OCI-LY7 (cell line): ENCODE measurements around the gene COL11A2. TPM values are rescaled to one million over a fixed set of nuclear protein-coding genes. Genes with fewer than 3 reads are reported as not detected.

Experiments used
- BruUV-seq: library from RNA; stranded (reverse); fragments of 400-500 nt; replicated peaks from 2 replicates; lab custom pipeline; 2021; lab: Mats Ljungman, UMichigan
- CTCF ChIA-PET: fragments of 300-600 bp; sonication (Branson Sonifier 250); formaldehyde crosslinking; loops from one replicate; lab custom pipeline; 2022; ENCODE audit warnings: antibody characterized with exemption; ENCODE audit not compliant: unreplicated experiment; lab: Charles Lee
- POLR2A ChIA-PET: fragments of 300-600 bp; sonication (Branson Sonifier 250); formaldehyde crosslinking; loops from one replicate; lab custom pipeline; 2022; ENCODE audit warnings: antibody characterized with exemption; lab: Charles Lee
- DNase-seq: peaks from one replicate; pipeline ENCODE4 v3.0.0-alpha.2; 2015; ENCODE audit warnings: low spot score
- H2AFZ ChIP-seq: fragments of 200-600 bp; sonication (generic), shearing (Covaris generic); 2 replicates; pipeline ENCODE4 v1.6.1; 2014; ENCODE audit warnings: mild to moderate bottlenecking, antibody characterized with exemption, low read length, moderate library complexity
- H3K27ac ChIP-seq: fragments of 200-600 bp; sonication (generic); 2 replicates; pipeline ENCODE4 v1.5.1; 2014; ENCODE audit warnings: mixed run types, low read depth, mild to moderate bottlenecking, moderate library complexity, low read length, inconsistent platforms; ENCODE audit not compliant: poor library complexity, severe bottlenecking
- H3K36me3 ChIP-seq: fragments of 200-600 bp; sonication (generic); 2 replicates; pipeline ENCODE4 v1.6.1; 2014; ENCODE audit warnings: mild to moderate bottlenecking, antibody characterized with exemption, low read length, moderate library complexity, mixed read lengths; ENCODE audit not compliant: insufficient read depth
- H3K4me1 ChIP-seq: fragments of 200-600 bp; sonication (generic); 2 replicates; pipeline ENCODE4 v1.5.1; 2014; ENCODE audit warnings: mild to moderate bottlenecking, low read length; ENCODE audit not compliant: insufficient read depth, poor library complexity, severe bottlenecking
- H3K4me2 ChIP-seq: fragments of 200-600 bp; sonication (generic); 2 replicates; pipeline ENCODE4 v1.6.1; 2014; ENCODE audit warnings: mild to moderate bottlenecking, low read length
- H3K4me3 ChIP-seq: fragments of 200-600 bp; sonication (generic); 2 replicates; pipeline ENCODE4 v1.5.1; 2014; ENCODE audit warnings: mild to moderate bottlenecking, low read depth, low read length; ENCODE audit not compliant: poor library complexity, severe bottlenecking
- H3K79me2 ChIP-seq: fragments of 200-600 bp; sonication (generic); 2 replicates; pipeline ENCODE4 v1.6.1; 2016; ENCODE audit warnings: low read depth, mild to moderate bottlenecking, low read length, moderate library complexity, mixed read lengths; ENCODE audit not compliant: insufficient read depth
- H3K9me2 ChIP-seq: fragments of 200-600 bp; sonication (generic); 2 replicates; pipeline ENCODE4 v1.6.1; 2016; ENCODE audit warnings: mild to moderate bottlenecking, low read length, mixed read lengths; ENCODE audit not compliant: insufficient read depth
- H3K9me3 ChIP-seq: fragments of 200-600 bp; sonication (generic); 2 replicates; pipeline ENCODE4 v1.6.1; 2014; ENCODE audit warnings: mild to moderate bottlenecking, mixed run types, low read length, mixed read lengths
- H4K20me1 ChIP-seq: fragments of 200-600 bp; sonication (generic); 2 replicates; pipeline ENCODE4 v1.6.1; 2014; ENCODE audit warnings: mild to moderate bottlenecking, antibody characterized with exemption, low read length, moderate library complexity, mixed read lengths; ENCODE audit not compliant: insufficient read depth
- EZH2phosphoT487 ChIP-seq: fragments of 200-600 bp; sonication (generic); IDR thresholded peaks from 2 replicates; pipeline ENCODE4 v1.6.1; 2018; ENCODE audit warnings: low read depth, borderline replicate concordance, mild to moderate bottlenecking, mixed run types, antibody characterized with exemption, low read length, moderate library complexity, mixed read lengths
- intact Hi-C: fragments of 100-400 bp; cut with micrococcal nuclease; formaldehyde crosslinking; loops from one replicate; pipeline ENCODE4 v1.10.0; 2022; ENCODE audit not compliant: unreplicated experiment
- total RNA-seq, 2 experiments: library from RNA; depleted of rRNA in 1 of 2; stranded (reverse); fragments of >200 nt in 1 of 2; shearing (Covaris generic) in 1 of 2; gene quantifications; 2 replicates each; pipeline ENCODE4 v1.2.3, GENCODE V29; 2014 to 2022
- TF ChIP-seq, protein P1 (sequence below): fragments of 200-600 bp; sonication (generic); conservative IDR thresholded peaks from 2 replicates; pipeline ENCODE4 v1.5.1; 2014; ENCODE audit warnings: mild to moderate bottlenecking, antibody characterized with exemption, low read length, moderate library complexity, mixed read lengths

COL11A2 gene
- total RNA-seq, 2 experiments from 2014 or later: 4.5 to 5.2 TPM

DNA sequence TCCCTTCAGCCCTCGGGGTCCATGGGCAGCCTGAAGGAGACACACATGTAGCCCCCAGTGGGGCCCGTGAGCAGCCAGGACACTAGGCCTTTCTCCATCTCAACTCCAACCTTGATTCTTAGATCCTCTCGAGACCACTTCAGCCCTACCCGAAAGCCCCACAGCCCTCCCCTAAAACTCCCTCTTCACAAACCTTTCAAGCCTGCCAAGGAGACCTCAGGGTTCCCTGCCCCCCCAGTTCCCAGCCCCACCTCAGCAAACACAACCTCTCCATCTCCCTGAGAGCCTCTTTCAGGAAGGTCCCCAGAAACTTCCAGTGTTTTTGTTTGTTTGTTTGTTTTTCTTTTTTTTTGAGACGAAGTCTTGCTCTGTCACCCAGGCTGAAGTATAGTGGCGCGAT is 11.1 kb downstream of the COL11A2 start:
- peaks cover 14% of the 10 kb centered on the region for H3K4me1 ChIP-seq
- TF ChIP-seq, protein P1, sequence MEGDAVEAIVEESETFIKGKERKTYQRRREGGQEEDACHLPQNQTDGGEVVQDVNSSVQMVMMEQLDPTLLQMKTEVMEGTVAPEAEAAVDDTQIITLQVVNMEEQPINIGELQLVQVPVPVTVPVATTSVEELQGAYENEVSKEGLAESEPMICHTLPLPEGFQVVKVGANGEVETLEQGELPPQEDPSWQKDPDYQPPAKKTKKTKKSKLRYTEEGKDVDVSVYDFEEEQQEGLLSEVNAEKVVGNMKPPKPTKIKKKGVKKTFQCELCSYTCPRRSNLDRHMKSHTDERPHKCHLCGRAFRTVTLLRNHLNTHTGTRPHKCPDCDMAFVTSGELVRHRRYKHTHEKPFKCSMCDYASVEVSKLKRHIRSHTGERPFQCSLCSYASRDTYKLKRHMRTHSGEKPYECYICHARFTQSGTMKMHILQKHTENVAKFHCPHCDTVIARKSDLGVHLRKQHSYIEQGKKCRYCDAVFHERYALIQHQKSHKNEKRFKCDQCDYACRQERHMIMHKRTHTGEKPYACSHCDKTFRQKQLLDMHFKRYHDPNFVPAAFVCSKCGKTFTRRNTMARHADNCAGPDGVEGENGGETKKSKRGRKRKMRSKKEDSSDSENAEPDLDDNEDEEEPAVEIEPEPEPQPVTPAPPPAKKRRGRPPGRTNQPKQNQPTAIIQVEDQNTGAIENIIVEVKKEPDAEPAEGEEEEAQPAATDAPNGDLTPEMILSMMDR: no peak
- no peak for TF ChIP-seq EZH2phosphoT487
- H3K4me3 ChIP-seq: no peak overlapping the region
- ChIA-PET CTCF (no interaction called here), POLR2A (no interaction called here)
- no peaks in the 10 kb centered on the region for H4K20me1 ChIP-seq
- H3K9me2 ChIP-seq: no peaks in the 10 kb centered on the region
- H3K27ac ChIP-seq: no peak overlapping the region
- intact Hi-C loops: no loop called here
- no peak overlapping the region for H2AFZ ChIP-seq
- H3K4me2 ChIP-seq: no peak overlapping the region
- no peaks in the 10 kb centered on the region for H3K79me2 ChIP-seq
- peaks cover 19% of the 10 kb centered on the region; the same call in 1 of the 2 replicates for H3K9me3 ChIP-seq
- BruUV-seq: no TSS peak
- no peak for DNase-seq
- H3K36me3 ChIP-seq: peaks cover 6% of the 10 kb centered on the region

DNA sequence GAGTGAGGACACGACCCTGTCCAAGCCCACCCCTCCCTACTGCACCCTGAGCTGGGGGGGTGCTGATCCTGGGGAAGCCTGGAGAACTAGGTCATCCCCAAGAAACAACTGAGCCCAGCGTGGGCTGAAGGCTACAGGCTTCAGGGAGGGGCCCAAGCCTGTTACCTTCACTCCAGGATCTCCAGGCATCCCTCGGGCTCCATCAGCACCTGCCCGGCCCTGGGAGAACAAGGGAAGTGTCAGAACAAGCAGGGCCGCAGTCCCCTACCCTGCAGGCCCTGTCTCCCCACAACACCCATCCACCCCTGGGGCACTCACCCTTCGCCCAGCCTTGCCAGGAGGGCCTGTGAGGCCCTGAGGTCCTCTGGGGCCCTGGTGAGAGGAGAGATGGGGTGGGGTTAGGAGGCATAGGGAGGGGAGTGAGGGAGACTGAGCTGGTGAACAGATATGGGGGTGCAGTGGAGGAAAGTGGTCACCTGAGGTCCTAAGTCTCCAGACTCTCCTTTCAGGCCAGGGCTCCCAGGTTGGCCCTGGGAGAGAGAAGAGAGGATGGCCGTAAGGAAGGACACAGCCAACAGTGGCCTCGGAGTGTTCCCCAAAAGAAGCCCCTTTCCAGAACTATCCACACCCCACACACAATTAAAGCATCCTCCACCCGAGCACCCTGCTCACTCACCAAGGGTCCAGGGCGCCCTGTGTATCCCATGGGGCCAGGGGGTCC is 13.4 kb downstream of the COL11A2 start:
- H3K9me2 ChIP-seq: no peaks in the 10 kb centered on the region
- H3K9me3 ChIP-seq: peaks cover 13% of the 10 kb centered on the region; the same call in 1 of the 2 replicates
- no peak overlapping the region for H3K27ac ChIP-seq
- H3K36me3 ChIP-seq: peaks cover 6% of the 10 kb centered on the region
- no peak overlapping the region for H2AFZ ChIP-seq
- POLR2A ChIA-PET: no interaction called here
- no peaks in the 10 kb centered on the region for H4K20me1 ChIP-seq
- peaks cover 11% of the 10 kb centered on the region for H3K4me1 ChIP-seq
- no peak for DNase-seq
- intact Hi-C loops: no loop called here
- CTCF ChIA-PET: no interaction called here
- TF ChIP-seq, protein P1: no peak
- no peak for TF ChIP-seq EZH2phosphoT487
- BruUV-seq: no TSS peak
- no peaks in the 10 kb centered on the region for H3K79me2 ChIP-seq
- H3K4me3 ChIP-seq: no peak overlapping the region
- no peak overlapping the region for H3K4me2 ChIP-seq
